GM12878 (cell line): Measurements from ENCODE around the gene CPLX4. TPM values are rescaled to one million over a fixed set of nuclear protein-coding genes. Genes with fewer than 3 reads are reported as not detected.

Experiments used
- ATAC-seq: fragments of 200-7000 bp; cut with Tn5 transposase; 3 replicates; pipeline ENCODE4 v1.9.1; 2020; ENCODE audit warnings: mild to moderate bottlenecking, moderate library complexity
- BruUV-seq: library from RNA; stranded (reverse); fragments of 400-500 nt; replicated peaks from 2 replicates; lab custom pipeline; 2021; lab: Mats Ljungman, UMichigan
- CTCF ChIA-PET: fragments of 300-600 bp; sonication (Branson Sonifier 250); formaldehyde crosslinking; extraction: SDS; loops from one replicate; lab custom pipeline; 2021; ENCODE audit warnings: inconsistent platforms; lab: Yijun Ruan, JAX
- POLR2A ChIA-PET: fragments of 350-600 bp; formaldehyde crosslinking; extraction: SDS; loops from one replicate; lab custom pipeline; 2021; ENCODE audit warnings: inconsistent platforms; lab: Charles Lee
- RAD21 ChIA-PET: fragments of 300-600 bp; sonication (Branson Sonifier 250); formaldehyde crosslinking; loops from one replicate; lab custom pipeline; 2023; ENCODE audit warnings: antibody characterized with exemption; ENCODE audit not compliant: unreplicated experiment; lab: Charles Lee
- SMC1A ChIA-PET: fragments of 300-600 bp; sonication (Branson Sonifier 250); formaldehyde crosslinking; loops from one replicate; lab custom pipeline; 2023; ENCODE audit not compliant: unreplicated experiment, uncharacterized antibody; lab: Charles Lee
- DNase-seq: peaks from one replicate; pipeline ENCODE4 v3.0.0-alpha.2; 2011; ENCODE audit warnings: low read depth, low spot score
- FAIRE-seq: peaks from 3 replicates; lab custom pipeline; 2011; peaks lifted over from hg19 to GRCh38; lab: Jason Lieb, UNC
- H2AFZ ChIP-seq: 2 replicates; pipeline ENCODE4 v1.6.0; 2011; ENCODE audit warnings: low read depth, low read length, control low read depth; ENCODE audit not compliant: control insufficient read depth
- H3K27ac ChIP-seq: 2 replicates; pipeline ENCODE4 v1.5.1; 2011; ENCODE audit warnings: control low read depth; ENCODE audit not compliant: control insufficient read depth, insufficient read depth
- H3K27me3 ChIP-seq, 2 experiments: replicated peaks in 1 of 2; 2 replicates each; pipeline versions ENCODE4 v1.6.0 to v1.6.1; 2011; ENCODE audit warnings: low read length in 1 of 2; ENCODE audit not compliant: control insufficient read depth in 2 of 2, insufficient read depth in 2 of 2
- H3K36me3 ChIP-seq, 2 experiments: 2 replicates each; pipeline ENCODE4 v1.5.1; 2011; ENCODE audit warnings: low read length in 1 of 2; ENCODE audit not compliant: control insufficient read depth in 2 of 2, insufficient read depth in 2 of 2
- H3K4me1 ChIP-seq: 2 replicates; pipeline ENCODE4 v1.6.1; 2011; ENCODE audit warnings: mild to moderate bottlenecking, low read length, moderate library complexity, mixed read lengths; ENCODE audit not compliant: control insufficient read depth, insufficient read depth
- H3K4me2 ChIP-seq: 2 replicates; pipeline ENCODE4 v1.6.0; 2011; ENCODE audit warnings: control low read depth; ENCODE audit not compliant: control insufficient read depth, insufficient read depth
- H3K4me3 ChIP-seq: fragments of 200-600 bp; sonication (generic); 2 replicates; pipeline ENCODE4 v1.5.1; 2016
- H3K79me2 ChIP-seq: 2 replicates; pipeline ENCODE4 v1.6.0; 2011; ENCODE audit warnings: low read length; ENCODE audit not compliant: control insufficient read depth, insufficient read depth
- H3K9ac ChIP-seq: 2 replicates; pipeline ENCODE4 v1.8.0; 2011; ENCODE audit warnings: low read length, control low read depth, mixed read lengths; ENCODE audit not compliant: control insufficient read depth, insufficient read depth
- H3K9me3 ChIP-seq: replicated peaks from 3 replicates; pipeline ENCODE4 v1.5.1; 2011; ENCODE audit warnings: mild to moderate bottlenecking, low read length; ENCODE audit not compliant: control insufficient read depth, insufficient read depth
- H4K20me1 ChIP-seq: 2 replicates; pipeline ENCODE4 v1.6.0; 2011; ENCODE audit not compliant: control insufficient read depth, insufficient read depth
- BCL11A ChIP-seq: IDR thresholded peaks from 2 replicates; pipeline ENCODE4 v1.6.1; 2011; ENCODE audit warnings: low read depth, low read length
- CBX5 ChIP-seq: sonication (generic); IDR thresholded peaks from 2 replicates; pipeline ENCODE4 v1.6.1; 2016; ENCODE audit warnings: low read depth, moderate library complexity, mild to moderate bottlenecking, inconsistent platforms
- CEBPB ChIP-seq, 2 experiments: fragments of 150-350 bp in 1 of 2; IDR thresholded peaks; 2 replicates each; pipeline ENCODE4 v1.6.1; 2012 to 2014; ENCODE audit warnings: low read depth in 2 of 2, low read length in 2 of 2, borderline replicate concordance in 1 of 2, inconsistent platforms in 1 of 2
- DPF2 ChIP-seq: fragments of 450-650 bp; IDR thresholded peaks from 2 replicates; pipeline ENCODE4 v1.6.1; 2017; ENCODE audit warnings: mild to moderate bottlenecking
- FOXK2 ChIP-seq: fragments of 450-650 bp; IDR thresholded peaks from 2 replicates; pipeline ENCODE4 v1.6.1; 2017; ENCODE audit warnings: mild to moderate bottlenecking, moderate library complexity
- GATAD2B ChIP-seq: fragments of 450-650 bp; conservative IDR thresholded peaks from 2 replicates; pipeline ENCODE4 v1.6.1; 2017; ENCODE audit warnings: low read depth, mild to moderate bottlenecking, moderate library complexity
- HSF1 ChIP-seq: fragments of 150-350 bp; IDR thresholded peaks from 2 replicates; pipeline ENCODE4 v1.6.1; 2014; ENCODE audit warnings: mild to moderate bottlenecking, low read depth, low read length
- MAX ChIP-seq: IDR thresholded peaks from 2 replicates; pipeline ENCODE4 v1.6.1; 2012; ENCODE audit warnings: low read depth, low read length, improper control_type of control experiment
- NFIC ChIP-seq: IDR thresholded peaks from 2 replicates; pipeline ENCODE4 v1.6.1; 2012; ENCODE audit warnings: low read depth, mild to moderate bottlenecking, inconsistent platforms, low read length, moderate library complexity
- NFYA ChIP-seq: IDR thresholded peaks from 2 replicates; pipeline ENCODE4 v1.6.1; 2011; ENCODE audit warnings: low read depth, mild to moderate bottlenecking, low read length, improper control_type of control experiment, borderline replicate concordance
- POLR2AphosphoS5 ChIP-seq: IDR thresholded peaks from 2 replicates; pipeline ENCODE4 v1.6.1; 2011; ENCODE audit warnings: mild to moderate bottlenecking, low read length, inconsistent platforms
- RB1 ChIP-seq: fragments of 450-650 bp; formaldehyde crosslinking; IDR thresholded peaks from 2 replicates; pipeline ENCODE4 v1.6.1; 2017; ENCODE audit warnings: mild to moderate bottlenecking, borderline replicate concordance
- RCOR1 ChIP-seq: conservative IDR thresholded peaks from 2 replicates; pipeline ENCODE4 v1.6.1; 2012; ENCODE audit warnings: low read depth, low read length, improper control_type of control experiment
- SMC3 ChIP-seq: IDR thresholded peaks from 2 replicates; pipeline ENCODE4 v1.6.1; 2011; ENCODE audit warnings: low read length, improper control_type of control experiment, borderline replicate concordance
- TCF3 ChIP-seq: IDR thresholded peaks from 2 replicates; pipeline ENCODE4 v1.6.1; 2012; ENCODE audit warnings: low read depth, mild to moderate bottlenecking, low read length, borderline replicate concordance; ENCODE audit not compliant: insufficient read depth
- YY1 ChIP-seq: IDR thresholded peaks from 2 replicates; pipeline ENCODE4 v1.6.1; 2011; ENCODE audit warnings: low read depth, mild to moderate bottlenecking, low read length
- ZBED1 ChIP-seq: IDR thresholded peaks from 2 replicates; pipeline ENCODE4 v1.6.1; 2016; ENCODE audit warnings: borderline replicate concordance
- in situ Hi-C: fragments of 300-500 bp; cut with MboI; formaldehyde crosslinking; loops from 9 replicates; pipeline ENCODE4 v1.14.3; 2018; ENCODE audit warnings: mixed read lengths
- intact Hi-C: fragments of 100-400 bp; cut with micrococcal nuclease; formaldehyde crosslinking; loops from one replicate; pipeline ENCODE4 v1.14.2; 2022; ENCODE audit not compliant: unreplicated experiment
- polyA plus RNA-seq, 11 experiments: library from polyadenylated mRNA; depleted of rRNA in 4 of 11; unstranded in 6 of 11; stranded (reverse) in 5 of 11; fragments of >200 nt; fragmentation: Nextera tagmentation in 4 of 11; fragmentation: Illumina TruSeq in 1 of 11; extraction: Ambion mirVana in 4 of 11; extraction: Trizol in 1 of 11; gene quantifications; 1 replicate in 1 of 11; 2 replicates in 10 of 11; pipeline versions ENCODE4 v1.2.1 to v1.2.3, GENCODE V29; 2011 to 2016; ENCODE audit warnings: inconsistent platforms in 2 of 11, missing spikeins in 2 of 11, low read depth in 1 of 11
- total RNA-seq, 4 experiments: library from RNA; depleted of rRNA in 3 of 4; stranded (reverse); fragments of >200 nt in 3 of 4; fragmentation: Illumina TruSeq in 1 of 4; extraction: Trizol in 1 of 4; gene quantifications; 2 replicates each; pipeline versions ENCODE4 v1.2.1 to v1.2.3, GENCODE V29; 2013 to 2021
- TF ChIP-seq, protein P1 (sequence below): IDR thresholded peaks from 2 replicates; pipeline ENCODE4 v1.6.1; 2012; ENCODE audit warnings: low read depth, low read length, improper control_type of control experiment
- TF ChIP-seq, protein P2 (sequence below): IDR thresholded peaks from 2 replicates; pipeline ENCODE4 v1.6.1; 2012; ENCODE audit warnings: mild to moderate bottlenecking, low read depth, low read length

The CPLX4 gene
- total and polyA plus RNA-seq, 10 of the 15 experiments (the other 5 are each of a cell fraction or from before 2014, with no cell fraction given): not detected

GRCh38 chr18:59293317-59293716 lies 25.1 kb downstream of the CPLX4 start:
- no peak for DNase-seq
- Histone ChIP-seq H3K9me3 (no peaks in the 10 kb centered on the region), H3K4me3 (no peak overlapping the region), H3K4me1 (no peaks in the 10 kb centered on the region), H3K79me2 (no peaks in the 10 kb centered on the region), H4K20me1 (no peaks in the 10 kb centered on the region), H3K36me3 (no peaks in the 10 kb centered on the region), H3K4me2 (no peak overlapping the region), H2AFZ (no peak overlapping the region), H3K27ac (no peak overlapping the region), H3K9ac (no peak overlapping the region), H3K27me3 (peaks cover 0 to 3% of the 10 kb centered on the region in 2 experiments; a peak in 1 of 4 replicates)
- ChIA-PET POLR2A (no interaction called here), CTCF (interaction anchor here (1.5 kb wide), 1 partner anchor 45 kb away, joined by 3 read pairs; no protein-coding TSS in a partner anchor), RAD21 (no interaction called here), SMC1A (no interaction called here)
- ATAC-seq: no peak
- in situ Hi-C loops: no loop called here
- FAIRE-seq: no peak
- intact Hi-C loops: no loop called here
- TF ChIP-seq NFYA (no peak), SMC3 (no peak), CBX5 (no peak), CEBPB (IDR thresholded peaks at IDR 0.05; ENCODE audit: borderline replicate concordance in 1 of 2, low read depth in 2 of 2, low read length in 2 of 2) (no peak), NFIC (no peak), HSF1 (no peak), TCF3 (no peak), FOXK2 (no peak), POLR2AphosphoS5 (no peak), GATAD2B (no peak), YY1 (no peak), BCL11A (no peak), RB1 (no peak), DPF2 (no peak), ZBED1 (no peak), RCOR1 (no peak), MAX (no peak)
- TF ChIP-seq, protein P1, sequence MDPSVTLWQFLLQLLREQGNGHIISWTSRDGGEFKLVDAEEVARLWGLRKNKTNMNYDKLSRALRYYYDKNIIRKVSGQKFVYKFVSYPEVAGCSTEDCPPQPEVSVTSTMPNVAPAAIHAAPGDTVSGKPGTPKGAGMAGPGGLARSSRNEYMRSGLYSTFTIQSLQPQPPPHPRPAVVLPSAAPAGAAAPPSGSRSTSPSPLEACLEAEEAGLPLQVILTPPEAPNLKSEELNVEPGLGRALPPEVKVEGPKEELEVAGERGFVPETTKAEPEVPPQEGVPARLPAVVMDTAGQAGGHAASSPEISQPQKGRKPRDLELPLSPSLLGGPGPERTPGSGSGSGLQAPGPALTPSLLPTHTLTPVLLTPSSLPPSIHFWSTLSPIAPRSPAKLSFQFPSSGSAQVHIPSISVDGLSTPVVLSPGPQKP: no peak
- TF ChIP-seq, protein P2, sequence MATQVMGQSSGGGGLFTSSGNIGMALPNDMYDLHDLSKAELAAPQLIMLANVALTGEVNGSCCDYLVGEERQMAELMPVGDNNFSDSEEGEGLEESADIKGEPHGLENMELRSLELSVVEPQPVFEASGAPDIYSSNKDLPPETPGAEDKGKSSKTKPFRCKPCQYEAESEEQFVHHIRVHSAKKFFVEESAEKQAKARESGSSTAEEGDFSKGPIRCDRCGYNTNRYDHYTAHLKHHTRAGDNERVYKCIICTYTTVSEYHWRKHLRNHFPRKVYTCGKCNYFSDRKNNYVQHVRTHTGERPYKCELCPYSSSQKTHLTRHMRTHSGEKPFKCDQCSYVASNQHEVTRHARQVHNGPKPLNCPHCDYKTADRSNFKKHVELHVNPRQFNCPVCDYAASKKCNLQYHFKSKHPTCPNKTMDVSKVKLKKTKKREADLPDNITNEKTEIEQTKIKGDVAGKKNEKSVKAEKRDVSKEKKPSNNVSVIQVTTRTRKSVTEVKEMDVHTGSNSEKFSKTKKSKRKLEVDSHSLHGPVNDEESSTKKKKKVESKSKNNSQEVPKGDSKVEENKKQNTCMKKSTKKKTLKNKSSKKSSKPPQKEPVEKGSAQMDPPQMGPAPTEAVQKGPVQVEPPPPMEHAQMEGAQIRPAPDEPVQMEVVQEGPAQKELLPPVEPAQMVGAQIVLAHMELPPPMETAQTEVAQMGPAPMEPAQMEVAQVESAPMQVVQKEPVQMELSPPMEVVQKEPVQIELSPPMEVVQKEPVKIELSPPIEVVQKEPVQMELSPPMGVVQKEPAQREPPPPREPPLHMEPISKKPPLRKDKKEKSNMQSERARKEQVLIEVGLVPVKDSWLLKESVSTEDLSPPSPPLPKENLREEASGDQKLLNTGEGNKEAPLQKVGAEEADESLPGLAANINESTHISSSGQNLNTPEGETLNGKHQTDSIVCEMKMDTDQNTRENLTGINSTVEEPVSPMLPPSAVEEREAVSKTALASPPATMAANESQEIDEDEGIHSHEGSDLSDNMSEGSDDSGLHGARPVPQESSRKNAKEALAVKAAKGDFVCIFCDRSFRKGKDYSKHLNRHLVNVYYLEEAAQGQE: no peak
- BruUV-seq: no TSS peak
